PFSK-1 (cell line): ENCODE data around the gene KIF5C.

Experiments
- FOXP2 ChIP-seq: optimal IDR thresholded peaks from 2 replicates; pipeline ENCODE3; 2011; ENCODE audit warnings: borderline replicate concordance, control low read depth, inconsistent platforms; ENCODE audit not compliant: insufficient read depth; ENCODE audit errors: extremely low read length, extremely low read depth
- POLR2AphosphoS5 ChIP-seq: IDR thresholded peaks from 2 replicates; pipeline ENCODE4 v1.6.1; 2012; ENCODE audit warnings: low read depth, mild to moderate bottlenecking, control low read depth, low read length, moderate library complexity
- SIN3A ChIP-seq: IDR thresholded peaks from 2 replicates; pipeline ENCODE4 v1.6.1; 2012; ENCODE audit warnings: mild to moderate bottlenecking, low read length, moderate library complexity, borderline replicate concordance; ENCODE audit not compliant: insufficient read depth
- TAF1 ChIP-seq: IDR thresholded peaks from 2 replicates; pipeline ENCODE4 v1.6.1; 2012; ENCODE audit warnings: low read length, control low read depth, borderline replicate concordance; ENCODE audit not compliant: insufficient read depth
- TF ChIP-seq, protein P1 (sequence below), 2 experiments: IDR thresholded peaks; 2 replicates each; pipeline versions ENCODE4 v1.6.1 to v1.8.0; 2011 to 2012; ENCODE audit warnings: low read depth in 2 of 2, low read length in 2 of 2, control low read depth in 1 of 2, inconsistent platforms in 1 of 2, mild to moderate bottlenecking in 1 of 2, moderate library complexity in 1 of 2; ENCODE audit not compliant: insufficient read depth in 1 of 2

Gene KIF5C

GRCh38 chr2:149040451-149040850 lies 165.4 kb downstream of the KIF5C start:
- TF ChIP-seq POLR2AphosphoS5 (no peak), SIN3A (no peak), FOXP2 (no peak), TAF1 (no peak)
- TF ChIP-seq, protein P1, sequence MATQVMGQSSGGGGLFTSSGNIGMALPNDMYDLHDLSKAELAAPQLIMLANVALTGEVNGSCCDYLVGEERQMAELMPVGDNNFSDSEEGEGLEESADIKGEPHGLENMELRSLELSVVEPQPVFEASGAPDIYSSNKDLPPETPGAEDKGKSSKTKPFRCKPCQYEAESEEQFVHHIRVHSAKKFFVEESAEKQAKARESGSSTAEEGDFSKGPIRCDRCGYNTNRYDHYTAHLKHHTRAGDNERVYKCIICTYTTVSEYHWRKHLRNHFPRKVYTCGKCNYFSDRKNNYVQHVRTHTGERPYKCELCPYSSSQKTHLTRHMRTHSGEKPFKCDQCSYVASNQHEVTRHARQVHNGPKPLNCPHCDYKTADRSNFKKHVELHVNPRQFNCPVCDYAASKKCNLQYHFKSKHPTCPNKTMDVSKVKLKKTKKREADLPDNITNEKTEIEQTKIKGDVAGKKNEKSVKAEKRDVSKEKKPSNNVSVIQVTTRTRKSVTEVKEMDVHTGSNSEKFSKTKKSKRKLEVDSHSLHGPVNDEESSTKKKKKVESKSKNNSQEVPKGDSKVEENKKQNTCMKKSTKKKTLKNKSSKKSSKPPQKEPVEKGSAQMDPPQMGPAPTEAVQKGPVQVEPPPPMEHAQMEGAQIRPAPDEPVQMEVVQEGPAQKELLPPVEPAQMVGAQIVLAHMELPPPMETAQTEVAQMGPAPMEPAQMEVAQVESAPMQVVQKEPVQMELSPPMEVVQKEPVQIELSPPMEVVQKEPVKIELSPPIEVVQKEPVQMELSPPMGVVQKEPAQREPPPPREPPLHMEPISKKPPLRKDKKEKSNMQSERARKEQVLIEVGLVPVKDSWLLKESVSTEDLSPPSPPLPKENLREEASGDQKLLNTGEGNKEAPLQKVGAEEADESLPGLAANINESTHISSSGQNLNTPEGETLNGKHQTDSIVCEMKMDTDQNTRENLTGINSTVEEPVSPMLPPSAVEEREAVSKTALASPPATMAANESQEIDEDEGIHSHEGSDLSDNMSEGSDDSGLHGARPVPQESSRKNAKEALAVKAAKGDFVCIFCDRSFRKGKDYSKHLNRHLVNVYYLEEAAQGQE (IDR thresholded peaks at IDR 0.05; ENCODE audit: insufficient read depth in 1 of 2, low read depth in 2 of 2, low read length in 2 of 2), result no peak

DNA sequence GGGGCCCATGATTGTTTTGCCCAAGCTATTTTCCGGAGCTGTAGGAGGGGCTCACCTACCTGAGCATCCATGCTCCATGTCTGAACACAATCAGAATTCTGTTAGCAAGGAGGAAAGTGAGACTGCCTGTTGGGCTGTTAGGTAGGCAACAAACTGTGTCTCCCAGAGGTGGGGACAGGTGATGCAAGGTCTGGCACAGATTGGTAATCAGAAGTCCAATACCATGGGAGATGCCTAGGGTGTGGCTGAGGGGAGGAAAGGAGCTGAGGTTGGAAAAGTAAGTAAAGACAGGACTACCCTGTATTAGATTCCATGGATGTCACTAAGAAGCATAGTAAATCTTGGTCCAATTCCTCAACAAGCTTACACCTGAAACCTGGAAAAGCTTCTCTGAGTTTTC lies 166.5 kb downstream of the KIF5C start:
- TF ChIP-seq TAF1 (no peak), FOXP2 (no peak), POLR2AphosphoS5 (no peak), SIN3A (no peak)
- TF ChIP-seq, protein P1 (IDR thresholded peaks at IDR 0.05; ENCODE audit: insufficient read depth in 1 of 2, low read depth in 2 of 2, low read length in 2 of 2), result no peak

- TF ChIP-seq FOXP2 (no peak), TAF1 (no peak), POLR2AphosphoS5 (no peak), SIN3A (no peak)
- TF ChIP-seq, protein P1 (IDR thresholded peaks at IDR 0.05; ENCODE audit: insufficient read depth in 1 of 2, low read depth in 2 of 2, low read length in 2 of 2), result no peak
Measured at GRCh38 chr2:149042881-149043280, 167.9 kb downstream of the KIF5C start.

DNA sequence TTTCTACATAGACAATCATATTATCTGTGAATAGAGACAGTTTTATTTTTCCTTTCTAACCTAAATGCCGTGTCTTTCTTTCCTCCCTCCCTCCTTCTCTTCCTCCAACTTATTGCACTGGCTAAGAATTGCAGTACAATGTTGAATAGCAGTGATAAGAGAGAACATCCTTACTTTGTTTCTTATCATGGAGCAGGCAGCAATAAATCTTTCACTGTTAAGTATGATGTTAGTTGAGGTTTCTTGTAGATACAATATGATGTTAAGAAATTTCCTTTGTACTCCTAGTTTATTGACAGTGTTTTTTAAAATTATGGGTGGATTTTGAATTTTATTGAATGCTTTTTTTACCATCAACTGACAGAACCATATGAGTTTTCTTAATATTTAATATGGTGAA lies 169.5 kb downstream of the KIF5C start:
- TF ChIP-seq, protein P1 (IDR thresholded peaks at IDR 0.05; ENCODE audit: insufficient read depth in 1 of 2, low read depth in 2 of 2, low read length in 2 of 2), result no peak
- TF ChIP-seq POLR2AphosphoS5 (no peak), FOXP2 (no peak), TAF1 (no peak), SIN3A (no peak)

DNA sequence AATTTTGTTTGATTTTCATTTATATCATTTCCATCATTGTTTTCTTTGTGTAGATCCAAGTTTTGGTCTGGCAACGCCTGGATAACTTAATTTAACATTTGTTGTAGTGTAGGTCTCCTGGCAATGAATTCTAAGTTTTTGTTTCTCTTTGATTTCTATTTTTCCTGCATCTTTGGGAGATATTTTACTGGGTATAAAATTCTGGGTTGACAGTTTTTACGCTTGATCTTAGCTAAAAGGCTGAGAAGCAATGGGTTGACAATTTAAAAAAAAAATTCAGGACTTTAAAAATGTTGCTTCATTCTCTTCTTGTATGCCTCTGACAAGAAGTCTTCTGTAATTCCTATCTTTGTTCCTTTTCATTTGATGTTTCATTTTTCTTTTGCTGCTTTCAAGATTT lies 172.1 kb downstream of the KIF5C start:
- TF ChIP-seq SIN3A, result no peak
- TF ChIP-seq FOXP2, result no peak
- TF ChIP-seq, protein P1 (IDR thresholded peaks at IDR 0.05; ENCODE audit: insufficient read depth in 1 of 2, low read depth in 2 of 2, low read length in 2 of 2), result no peak
- no peak for TF ChIP-seq TAF1
- TF ChIP-seq POLR2AphosphoS5, result no peak
